Activated naive CD4-positive, alpha-beta T cell treated with Interleukin-2 at 50 U/mL for 16 hours (primary cell): ENCODE results near the gene PLCD4.

Experiments
- DNase-seq: peaks from one replicate; pipeline ENCODE4 v3.0.0-alpha.2; 2020

The PLCD4 gene

GRCh38 chr2:218622606-218623365 lies 15.1 kb downstream of the PLCD4 start:
- no peak for DNase-seq

- no peak for DNase-seq
Observed at GRCh38 chr2:218623366-218623705, 15.6 kb downstream of the PLCD4 start.

GRCh38 chr2:218626369-218626768 lies 18.7 kb downstream of the PLCD4 start:
- DNase-seq: no peak

- no peak for DNase-seq
Observed at GRCh38 chr2:218627939-218628338, 20.2 kb downstream of the PLCD4 start.

- DNase-seq: no peak
Observed at GRCh38 chr2:218631837-218632236, 24.1 kb downstream of the PLCD4 start.

- no peak for DNase-seq
Observed at GRCh38 chr2:218635719-218636118, 28.0 kb downstream of the PLCD4 start.

- no peak for DNase-seq
Observed at GRCh38 chr2:218638372-218638771, 30.7 kb downstream of the PLCD4 start.

GRCh38 chr2:218642121-218642656 lies 34.5 kb downstream of the PLCD4 start:
- no peak for DNase-seq

- no peak for DNase-seq
Observed at GRCh38 chr2:218642786-218643185, 35.1 kb downstream of the PLCD4 start.

GRCh38 chr2:218643751-218644310 lies 36.1 kb downstream of the PLCD4 start:
- DNase-seq: no peak

- DNase-seq: no peak
Observed at GRCh38 chr2:218644721-218645120, 37.0 kb downstream of the PLCD4 start.

- DNase-seq: no peak
Observed at GRCh38 chr2:218645126-218645525, 37.4 kb downstream of the PLCD4 start.

- DNase-seq: peak; percentile 53
Observed at GRCh38 chr2:218648088-218648786, 40.5 kb downstream of the PLCD4 start.

GRCh38 chr2:218648787-218649100 lies 41.0 kb downstream of the PLCD4 start:
- DNase-seq: no peak

GRCh38 chr2:218655751-218656150 lies 48.1 kb downstream of the PLCD4 start:
- DNase-seq: no peak

GRCh38 chr2:218658671-218659257 lies 51.1 kb downstream of the PLCD4 start:
- DNase-seq: peak; percentile 55

- peak; percentile 97 for DNase-seq
Observed at GRCh38 chr2:218659258-218659987, 51.7 kb downstream of the PLCD4 start, which contains the start of the genes BCS1L and ZNF142. Gene BCS1L (plus strand): TSS chr2:218659683. CDS start chr2:218660988, 1,305 bp downstream. Gene ZNF142 (minus strand): TSS chr2:218659623. CDS start chr2:218656429, 3,194 bp downstream.

GRCh38 chr2:218659988-218660358 lies 52.3 kb downstream of the PLCD4 start:
- DNase-seq: no peak

- no peak for DNase-seq
Observed at GRCh38 chr2:218662377-218662776, 54.7 kb downstream of the PLCD4 start.

- no peak for DNase-seq
Observed at GRCh38 chr2:218662827-218663226, 55.1 kb downstream of the PLCD4 start.

GRCh38 chr2:218663901-218664300 lies 56.2 kb downstream of the PLCD4 start:
- no peak for DNase-seq

- no peak for DNase-seq
Observed at GRCh38 chr2:218664653-218665052, 57.0 kb downstream of the PLCD4 start.
